HG03521 (cell line): Measurements from ENCODE around the gene LGI4.

Experiments used
- ATAC-seq: cut with Tn5 transposase; IDR thresholded peaks from one replicate; pipeline ENCODE4 v1.9.1; 2021; ENCODE audit warnings: mild to moderate bottlenecking, moderate library complexity; ENCODE audit not compliant: unreplicated experiment

The LGI4 gene

GRCh38 chr19:35088131-35088913 lies 46.5 kb downstream of the LGI4 start:
- ATAC-seq, result no peak

GRCh38 chr19:35087393-35087792 lies 47.5 kb downstream of the LGI4 start:
- ATAC-seq, result no peak

GRCh38 chr19:35086455-35086854 lies 48.4 kb downstream of the LGI4 start:
- ATAC-seq, result no peak

- no peak for ATAC-seq
Observed at GRCh38 chr19:35085947-35086346, 48.9 kb downstream of the LGI4 start.

GRCh38 chr19:35084509-35084762 lies 50.4 kb downstream of the LGI4 start:
- ATAC-seq, result no peak

- ATAC-seq, result no peak
Observed at GRCh38 chr19:35083691-35084508, 51.0 kb downstream of the LGI4 start.

GRCh38 chr19:35081201-35081600 lies 53.7 kb downstream of the LGI4 start:
- no peak for ATAC-seq

GRCh38 chr19:35080613-35081170 lies 54.2 kb downstream of the LGI4 start:
- no peak for ATAC-seq

GRCh38 chr19:35079826-35080225 lies 55.0 kb downstream of the LGI4 start:
- ATAC-seq, result no peak

GRCh38 chr19:35077411-35078223 lies 57.2 kb downstream of the LGI4 start:
- no peak for ATAC-seq

GRCh38 chr19:35076657-35077056 lies 58.2 kb downstream of the LGI4 start:
- no peak for ATAC-seq

- ATAC-seq, result no peak
Observed at GRCh38 chr19:35076026-35076370, 58.9 kb downstream of the LGI4 start.

- no peak for ATAC-seq
Observed at GRCh38 chr19:35075202-35076025, 59.4 kb downstream of the LGI4 start.
